HG03460 (cell line): ENCODE measurements around the gene RNU1-2.
"Not testable (repeated sequence)": the region's sequence is repeated elsewhere in the genome, so short reads cannot be mapped to it uniquely, and the experiment has no call there.

Experiments
- ATAC-seq: cut with Tn5 transposase; IDR thresholded peaks from one replicate; pipeline ENCODE4 v1.9.1; 2021; ENCODE audit not compliant: unreplicated experiment

The RNU1-2 gene

GRCh38 chr1:16888860-16889816 lies 6.6 kb upstream of the RNU1-2 start:
- ATAC-seq = no peak

- ATAC-seq = not testable (repeated sequence)
Measured at GRCh38 chr1:16890539-16891021, 5.2 kb upstream of the RNU1-2 start.

- ATAC-seq = not testable (repeated sequence)
Measured at GRCh38 chr1:16891057-16891456, 4.7 kb upstream of the RNU1-2 start.

- ATAC-seq = not testable (repeated sequence)
Measured at GRCh38 chr1:16892978-16893525, 2.7 kb upstream of the RNU1-2 start.

- ATAC-seq = not testable (repeated sequence)
Measured at GRCh38 chr1:16893796-16894195, 2.0 kb upstream of the RNU1-2 start.

- ATAC-seq = not testable (repeated sequence)
Measured at GRCh38 chr1:16894338-16894737, 1.4 kb upstream of the RNU1-2 start.

- not testable (repeated sequence) for ATAC-seq
Measured at GRCh38 chr1:16895233-16895597, 565 bp upstream of the RNU1-2 start.

GRCh38 chr1:16896316-16897055 lies 706 bp downstream of the RNU1-2 start:
- peak; percentile 25 for ATAC-seq

GRCh38 chr1:16897653-16898052 lies 1.9 kb downstream of the RNU1-2 start:
- not testable (repeated sequence) for ATAC-seq

- not testable (repeated sequence) for ATAC-seq
Measured at GRCh38 chr1:16898298-16898697, 2.5 kb downstream of the RNU1-2 start.

GRCh38 chr1:16899020-16899419 lies 3.2 kb downstream of the RNU1-2 start:
- not testable (repeated sequence) for ATAC-seq

- ATAC-seq = no peak
Measured at GRCh38 chr1:16900751-16901150, 5.0 kb downstream of the RNU1-2 start.

- ATAC-seq = not testable (repeated sequence)
Measured at GRCh38 chr1:16901371-16901770, 5.6 kb downstream of the RNU1-2 start.

GRCh38 chr1:16903054-16903453 lies 7.3 kb downstream of the RNU1-2 start:
- no peak for ATAC-seq

GRCh38 chr1:16903458-16903796 lies 7.6 kb downstream of the RNU1-2 start:
- ATAC-seq = no peak

GRCh38 chr1:16904560-16905109 lies 8.9 kb downstream of the RNU1-2 start:
- ATAC-seq = peak; percentile 85

- peak; percentile 73 for ATAC-seq
Measured at GRCh38 chr1:16905110-16905867, 9.5 kb downstream of the RNU1-2 start.

GRCh38 chr1:16905868-16906702 lies 10.3 kb downstream of the RNU1-2 start:
- ATAC-seq = no peak

GRCh38 chr1:16906873-16907272 lies 11.1 kb downstream of the RNU1-2 start:
- no peak for ATAC-seq
